ENCODE data around the gene SEM1.
"Not testable (repeated sequence)": the region's sequence is repeated elsewhere in the genome, so short reads cannot be mapped to it uniquely, and the experiment has no call there.

SEM1 gene

GRCh38 chr7:96727534-96728088 is 18.0 kb upstream of the SEM1 start:
- Histone ChIP-seq H3K27ac (ENCODE audit: low read length) (no peak overlapping the region), H3K9ac (ENCODE audit: low read length) (no peak overlapping the region), H3K36me3 (ENCODE audit: control insufficient read depth, low read depth, low read length) (no peaks in the 10 kb centered on the region), H3K4me1 (ENCODE audit: control insufficient read depth, low read depth, low read length) (peaks cover 10% of the 10 kb centered on the region), H3K4me3 (ENCODE audit: low read length) (no peak overlapping the region), H3K27me3 (ENCODE audit: control insufficient read depth, insufficient read depth, low read length) (no peaks in the 10 kb centered on the region), H3K9me3 (ENCODE audit: control insufficient read depth, low read depth, low read length) (no peaks in the 10 kb centered on the region)

GRCh38 chr7:96723622-96724021 is 14.0 kb upstream of the SEM1 start:
- H3K27ac ChIP-seq (ENCODE audit: low read length): no peak overlapping the region
- no peak overlapping the region for H3K9ac ChIP-seq (ENCODE audit: low read length)
- H3K27me3 ChIP-seq (ENCODE audit: control insufficient read depth, insufficient read depth, low read length): no peaks in the 10 kb centered on the region
- no peaks in the 10 kb centered on the region for H3K36me3 ChIP-seq (ENCODE audit: control insufficient read depth, low read depth, low read length)
- no peaks in the 10 kb centered on the region for H3K9me3 ChIP-seq (ENCODE audit: control insufficient read depth, low read depth, low read length)
- no peak overlapping the region for H3K4me3 ChIP-seq (ENCODE audit: low read length)
- peaks cover 16% of the 10 kb centered on the region for H3K4me1 ChIP-seq (ENCODE audit: control insufficient read depth, low read depth, low read length)

- not testable (repeated sequence) for H3K4me3 ChIP-seq (ENCODE audit: low read length); H3K9ac ChIP-seq (ENCODE audit: low read length); H3K27me3 ChIP-seq (ENCODE audit: control insufficient read depth, insufficient read depth, low read length); H3K27ac ChIP-seq (ENCODE audit: low read length); H3K9me3 ChIP-seq (ENCODE audit: control insufficient read depth, low read depth, low read length); H3K36me3 ChIP-seq (ENCODE audit: control insufficient read depth, low read depth, low read length)
- peaks cover 19% of the 10 kb centered on the region for H3K4me1 ChIP-seq (ENCODE audit: control insufficient read depth, low read depth, low read length)
Observed at GRCh38 chr7:96722928-96723327, 13.3 kb upstream of the SEM1 start.

GRCh38 chr7:96720843-96721242 is 11.2 kb upstream of the SEM1 start:
- H3K4me1 ChIP-seq (ENCODE audit: control insufficient read depth, low read depth, low read length): peaks cover 19% of the 10 kb centered on the region
- H3K27me3 ChIP-seq (ENCODE audit: control insufficient read depth, insufficient read depth, low read length): no peaks in the 10 kb centered on the region
- H3K9ac ChIP-seq (ENCODE audit: low read length): no peak overlapping the region
- H3K36me3 ChIP-seq (ENCODE audit: control insufficient read depth, low read depth, low read length): no peaks in the 10 kb centered on the region
- no peak overlapping the region for H3K4me3 ChIP-seq (ENCODE audit: low read length)
- no peaks in the 10 kb centered on the region for H3K9me3 ChIP-seq (ENCODE audit: control insufficient read depth, low read depth, low read length)
- no peak overlapping the region for H3K27ac ChIP-seq (ENCODE audit: low read length)

GRCh38 chr7:96719164-96719563 is 9.5 kb upstream of the SEM1 start:
- no peak overlapping the region for H3K9ac ChIP-seq (ENCODE audit: low read length)
- peaks cover 18% of the 10 kb centered on the region for H3K4me1 ChIP-seq (ENCODE audit: control insufficient read depth, low read depth, low read length)
- H3K4me3 ChIP-seq (ENCODE audit: low read length): no peak overlapping the region
- H3K27ac ChIP-seq (ENCODE audit: low read length): no peak overlapping the region
- H3K27me3 ChIP-seq (ENCODE audit: control insufficient read depth, insufficient read depth, low read length): no peaks in the 10 kb centered on the region
- no peaks in the 10 kb centered on the region for H3K9me3 ChIP-seq (ENCODE audit: control insufficient read depth, low read depth, low read length)
- no peaks in the 10 kb centered on the region for H3K36me3 ChIP-seq (ENCODE audit: control insufficient read depth, low read depth, low read length)

GRCh38 chr7:96718107-96719003 is 8.7 kb upstream of the SEM1 start:
- Histone ChIP-seq H3K9ac (ENCODE audit: low read length) (no peak overlapping the region), H3K4me1 (ENCODE audit: control insufficient read depth, low read depth, low read length) (peaks cover 10% of the 10 kb centered on the region), H3K4me3 (ENCODE audit: low read length) (no peak overlapping the region), H3K36me3 (ENCODE audit: control insufficient read depth, low read depth, low read length) (no peaks in the 10 kb centered on the region), H3K27me3 (ENCODE audit: control insufficient read depth, insufficient read depth, low read length) (no peaks in the 10 kb centered on the region), H3K27ac (ENCODE audit: low read length) (no peak overlapping the region), H3K9me3 (ENCODE audit: control insufficient read depth, low read depth, low read length) (no peaks in the 10 kb centered on the region)

- H3K27ac ChIP-seq (ENCODE audit: low read length): no peak overlapping the region
- H3K4me1 ChIP-seq (ENCODE audit: control insufficient read depth, low read depth, low read length): peaks cover 6% of the 10 kb centered on the region
- H3K36me3 ChIP-seq (ENCODE audit: control insufficient read depth, low read depth, low read length): no peaks in the 10 kb centered on the region
- peaks cover 8% of the 10 kb centered on the region for H3K9me3 ChIP-seq (ENCODE audit: control insufficient read depth, low read depth, low read length)
- H3K4me3 ChIP-seq (ENCODE audit: low read length): no peak overlapping the region
- no peak overlapping the region for H3K9ac ChIP-seq (ENCODE audit: low read length)
- no peaks in the 10 kb centered on the region for H3K27me3 ChIP-seq (ENCODE audit: control insufficient read depth, insufficient read depth, low read length)
Observed at GRCh38 chr7:96713037-96713436, 3.4 kb upstream of the SEM1 start.

- H3K9me3 ChIP-seq (ENCODE audit: control insufficient read depth, low read depth, low read length): peaks cover 8% of the 10 kb centered on the region
- no peak overlapping the region for H3K27ac ChIP-seq (ENCODE audit: low read length)
- no peak overlapping the region for H3K9ac ChIP-seq (ENCODE audit: low read length)
- peaks cover 6% of the 10 kb centered on the region for H3K4me1 ChIP-seq (ENCODE audit: control insufficient read depth, low read depth, low read length)
- H3K4me3 ChIP-seq (ENCODE audit: low read length): no peak overlapping the region
- no peaks in the 10 kb centered on the region for H3K27me3 ChIP-seq (ENCODE audit: control insufficient read depth, insufficient read depth, low read length)
- peaks cover 10% of the 10 kb centered on the region for H3K36me3 ChIP-seq (ENCODE audit: control insufficient read depth, low read depth, low read length)
Observed at GRCh38 chr7:96710544-96710943, 898 bp upstream of the SEM1 start.

- Histone ChIP-seq H3K4me3 (ENCODE audit: low read length) (peak overlapping the region; percentile 95), H3K27ac (ENCODE audit: low read length) (peak overlapping the region; percentile 58)
Observed at GRCh38 chr7:96708872-96709271, 774 bp downstream of the SEM1 start.

GRCh38 chr7:96707901-96708774 is 1.5 kb downstream of the SEM1 start:
- Histone ChIP-seq H3K4me1 (ENCODE audit: control insufficient read depth, low read depth, low read length) (peaks cover 6% of the 10 kb centered on the region), H3K4me3 (ENCODE audit: low read length) (peak overlapping the region; percentile 95), H3K36me3 (ENCODE audit: control insufficient read depth, low read depth, low read length) (peaks cover 17% of the 10 kb centered on the region), H3K27ac (ENCODE audit: low read length) (no peak overlapping the region), H3K9ac (ENCODE audit: low read length) (peak overlapping the region; percentile 95), H3K27me3 (ENCODE audit: control insufficient read depth, insufficient read depth, low read length) (no peaks in the 10 kb centered on the region), H3K9me3 (ENCODE audit: control insufficient read depth, low read depth, low read length) (peaks cover 7% of the 10 kb centered on the region)

More at GRCh38 chr7:96708872-96709271, 774 bp downstream of the SEM1 start:
- Histone ChIP-seq H3K4me1 (ENCODE audit: control insufficient read depth, low read depth, low read length) (peaks cover 6% of the 10 kb centered on the region), H3K27me3 (ENCODE audit: control insufficient read depth, insufficient read depth, low read length) (no peaks in the 10 kb centered on the region), H3K9me3 (ENCODE audit: control insufficient read depth, low read depth, low read length) (peaks cover 8% of the 10 kb centered on the region), H3K36me3 (ENCODE audit: control insufficient read depth, low read depth, low read length) (peaks cover 17% of the 10 kb centered on the region), H3K9ac (ENCODE audit: low read length) (peak overlapping the region; percentile 95)

GRCh38 chr7:96701258-96701657 is 8.4 kb downstream of the SEM1 start:
- Histone ChIP-seq H3K4me1 (ENCODE audit: control insufficient read depth, low read depth, low read length) (no peaks in the 10 kb centered on the region), H3K4me3 (ENCODE audit: low read length) (no peak overlapping the region), H3K9me3 (ENCODE audit: control insufficient read depth, low read depth, low read length) (no peaks in the 10 kb centered on the region), H3K27ac (ENCODE audit: low read length) (no peak overlapping the region), H3K36me3 (ENCODE audit: control insufficient read depth, low read depth, low read length) (peaks cover 10% of the 10 kb centered on the region), H3K9ac (ENCODE audit: low read length) (no peak overlapping the region), H3K27me3 (ENCODE audit: control insufficient read depth, insufficient read depth, low read length) (no peaks in the 10 kb centered on the region)

Measured in iPS-18a (cell line).